Stimulated activated CD4-positive, alpha-beta T cell treated with anti-CD3 and anti-CD28 coated beads, TNF-alpha, amount 100 ng/mL, for 1 hour (primary cell): ENCODE measurements around the gene PTPRM.

ENCODE experiments used
- DNase-seq, 3 donors: peaks; one replicate each; pipeline ENCODE4 v3.0.0-alpha.2; 2020; ENCODE audit warnings: low read depth in 3 of 3, low spot score in 1 of 3

The PTPRM gene

GRCh38 chr18:7624697-7625096 is 57.6 kb downstream of the PTPRM start:
- DNase-seq: no peak

DNA sequence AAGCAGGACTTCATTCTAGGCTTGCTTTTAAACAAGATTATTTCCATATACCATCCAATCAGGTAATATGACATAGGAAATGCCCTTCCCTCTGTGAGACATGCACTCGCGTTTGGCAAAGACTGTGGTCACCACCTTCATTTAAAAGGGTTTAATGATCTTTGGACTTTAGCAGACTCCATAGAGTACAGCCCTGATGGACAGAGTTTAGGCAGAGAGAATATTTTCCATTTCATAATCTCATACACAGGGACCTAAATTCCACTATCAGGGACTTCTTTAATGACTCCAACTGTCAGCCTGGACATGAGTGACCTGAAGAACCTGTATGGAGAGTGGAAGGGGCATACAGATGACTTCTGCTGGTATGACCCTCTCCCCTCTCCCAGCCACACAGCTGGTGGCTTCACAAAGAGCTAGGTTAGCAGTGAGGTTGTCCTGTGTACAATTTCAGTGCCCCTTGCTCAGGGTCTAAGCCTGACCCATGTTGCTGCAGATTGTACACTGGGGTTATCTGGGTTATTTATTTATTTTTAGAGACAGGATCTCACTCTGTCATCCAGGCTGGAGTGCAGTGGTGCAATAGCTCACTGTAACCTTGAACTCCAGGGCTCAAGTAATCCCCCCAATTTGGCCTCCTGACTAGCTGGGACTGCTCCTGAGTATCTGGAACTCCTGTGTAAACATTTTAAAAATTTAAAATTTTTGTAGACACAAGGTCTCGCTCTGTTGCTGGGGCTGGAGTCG is 59.2 kb downstream of the PTPRM start:
- DNase-seq: no peak

- DNase-seq: no peak
Observed at GRCh38 chr18:7626922-7627440, 59.9 kb downstream of the PTPRM start.

- DNase-seq: no peak
Observed at GRCh38 chr18:7629416-7629815, 62.3 kb downstream of the PTPRM start.

GRCh38 chr18:7630731-7631442 is 63.8 kb downstream of the PTPRM start:
- DNase-seq: no peak

DNA sequence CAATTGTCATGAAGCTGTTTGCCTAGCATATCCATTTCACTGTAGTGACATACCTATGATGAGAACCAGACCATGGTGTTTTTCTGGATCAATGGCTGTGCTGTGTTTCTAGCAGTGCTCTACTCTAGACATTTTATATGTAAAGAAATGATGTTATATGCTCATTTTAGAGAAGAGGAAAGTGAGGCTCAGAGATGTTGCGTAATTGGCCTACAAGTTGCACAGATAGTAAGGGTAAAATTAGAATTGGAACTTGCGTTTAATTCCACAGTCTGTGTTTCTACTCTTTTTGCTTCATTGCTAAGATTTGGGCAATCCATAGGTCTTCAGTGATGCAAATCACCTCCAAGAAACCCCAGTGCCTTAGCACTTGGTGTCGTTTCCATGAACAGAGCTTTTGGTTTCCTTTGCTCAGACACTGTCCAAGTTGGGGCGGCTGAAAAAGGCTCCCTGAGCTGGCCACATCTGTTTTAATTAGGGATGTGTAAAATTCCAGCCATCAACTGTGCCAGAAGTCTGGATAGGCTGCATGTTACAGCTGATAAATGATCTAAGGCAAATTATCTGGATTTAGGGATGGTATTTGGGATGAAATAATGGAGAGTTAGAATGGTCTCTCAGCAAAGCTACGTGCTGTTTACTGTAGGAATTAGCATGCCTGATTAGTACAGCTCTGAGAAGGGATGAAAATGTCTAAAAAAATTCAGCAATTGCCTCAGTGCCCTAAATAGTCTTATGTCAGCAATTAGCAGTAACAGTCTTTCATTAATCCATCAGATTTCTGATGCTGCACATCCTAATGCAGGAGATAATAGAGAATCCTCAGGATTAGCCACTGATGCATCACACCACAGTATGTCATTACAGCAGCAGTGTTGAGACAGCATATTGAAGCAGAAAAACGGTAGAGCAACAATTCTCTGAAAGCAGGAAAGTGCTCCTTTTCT is 65.3 kb downstream of the PTPRM start:
- DNase-seq: no peak

DNA sequence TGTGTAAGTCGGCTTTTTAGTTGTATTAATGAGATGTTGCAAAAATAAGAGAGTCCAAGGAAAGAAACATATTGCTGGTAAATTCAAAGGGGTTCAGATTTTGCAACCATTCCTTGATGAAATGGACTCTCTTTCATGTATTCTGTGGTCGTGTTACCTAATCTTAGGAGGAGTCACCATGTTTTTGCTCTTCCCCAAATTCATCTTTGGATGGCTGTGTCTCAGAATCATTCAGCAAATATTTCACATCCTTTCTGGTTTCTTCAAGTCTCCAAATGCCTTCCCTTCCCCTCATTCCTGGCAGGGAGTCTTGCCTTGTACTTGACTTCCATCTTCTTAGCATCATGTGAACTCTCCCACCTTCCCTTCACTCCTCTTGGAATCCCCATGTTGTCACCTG is 66.1 kb downstream of the PTPRM start:
- DNase-seq: no peak

- no peak for DNase-seq
Observed at GRCh38 chr18:7635948-7636347, 68.8 kb downstream of the PTPRM start.

DNA sequence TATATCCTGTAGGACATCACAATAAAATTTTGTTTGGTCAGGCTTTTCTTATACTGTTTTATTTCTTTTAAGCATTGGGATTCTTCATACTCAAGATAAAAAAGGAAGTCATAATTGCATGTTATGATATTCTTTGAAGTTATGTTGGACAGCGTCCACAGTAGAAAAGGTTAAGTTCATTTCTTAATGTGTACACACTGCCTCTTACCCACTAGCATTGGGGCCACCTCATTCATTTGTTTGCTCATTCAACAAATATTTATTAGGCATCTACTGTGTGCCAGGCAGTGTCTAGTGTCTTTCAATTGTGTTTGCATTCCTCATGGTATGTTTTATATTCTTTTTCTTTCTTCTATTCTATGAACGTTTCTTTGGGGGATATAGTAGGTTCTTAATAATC is 70.2 kb downstream of the PTPRM start:
- no peak for DNase-seq

- DNase-seq: no peak
Observed at GRCh38 chr18:7638321-7638720, 71.2 kb downstream of the PTPRM start.

GRCh38 chr18:7641813-7642212 is 74.7 kb downstream of the PTPRM start:
- no peak for DNase-seq

DNA sequence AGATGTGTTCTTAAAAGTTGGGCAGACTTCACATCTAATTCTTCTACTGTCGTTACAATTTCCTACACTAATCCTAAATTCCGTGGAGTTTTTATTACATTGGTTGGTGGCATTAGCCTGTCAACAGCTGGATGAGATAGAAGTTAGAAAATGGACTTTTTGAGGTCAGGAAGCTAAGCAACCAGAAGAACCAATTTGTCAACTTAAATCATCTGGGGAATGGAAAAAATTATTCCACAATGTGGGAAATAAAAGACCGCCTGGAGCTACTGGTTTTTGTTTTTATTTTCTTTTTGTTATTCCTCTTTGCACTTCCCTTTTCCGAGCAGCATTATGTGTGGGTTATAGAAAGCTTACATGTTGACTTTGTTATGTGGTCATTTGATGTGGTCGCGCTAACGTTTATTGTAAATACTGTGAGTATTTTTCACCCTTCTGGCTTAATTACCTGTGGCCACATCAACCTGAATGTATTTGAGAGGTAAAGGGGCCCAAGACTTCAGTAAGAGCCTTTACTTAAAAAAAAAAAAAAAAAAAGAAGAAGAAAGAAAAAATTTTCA is 75.3 kb downstream of the PTPRM start:
- DNase-seq: no peak

GRCh38 chr18:7645756-7646155 is 78.6 kb downstream of the PTPRM start:
- DNase-seq: no peak

DNA sequence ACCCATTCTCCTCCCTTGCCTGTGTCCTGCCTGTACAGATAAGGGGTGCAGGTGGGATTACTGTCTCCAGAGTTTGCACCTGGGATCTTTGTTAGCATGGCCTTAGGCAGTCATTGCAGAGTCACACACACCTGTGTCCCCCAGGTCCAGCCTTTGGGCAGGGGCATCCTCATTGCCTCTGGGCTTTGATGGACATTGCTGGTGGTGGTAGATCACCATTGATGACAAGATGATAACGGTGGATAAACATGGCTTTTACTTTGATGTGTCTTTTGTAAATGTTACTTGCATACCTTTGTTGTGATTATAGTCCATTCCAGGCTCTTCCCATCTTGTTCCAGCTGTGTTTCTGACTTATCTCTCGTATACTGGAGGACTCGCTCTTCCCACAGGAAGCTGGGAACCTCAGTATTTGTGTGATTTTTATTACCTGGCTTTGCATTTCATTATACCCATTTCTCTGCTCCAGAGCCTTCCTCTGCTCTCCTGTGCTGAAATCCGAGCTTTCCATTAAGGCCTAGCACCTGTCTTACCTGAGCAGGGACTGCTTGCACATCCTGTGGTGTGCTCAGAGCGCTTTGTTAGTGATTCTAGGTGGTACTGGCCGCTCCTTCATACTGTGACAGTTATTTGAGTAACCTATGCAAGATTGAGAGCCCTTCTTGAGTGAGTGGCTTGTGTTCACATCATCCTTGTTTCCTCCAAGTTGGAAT is 79.2 kb downstream of the PTPRM start:
- no peak for DNase-seq

DNA sequence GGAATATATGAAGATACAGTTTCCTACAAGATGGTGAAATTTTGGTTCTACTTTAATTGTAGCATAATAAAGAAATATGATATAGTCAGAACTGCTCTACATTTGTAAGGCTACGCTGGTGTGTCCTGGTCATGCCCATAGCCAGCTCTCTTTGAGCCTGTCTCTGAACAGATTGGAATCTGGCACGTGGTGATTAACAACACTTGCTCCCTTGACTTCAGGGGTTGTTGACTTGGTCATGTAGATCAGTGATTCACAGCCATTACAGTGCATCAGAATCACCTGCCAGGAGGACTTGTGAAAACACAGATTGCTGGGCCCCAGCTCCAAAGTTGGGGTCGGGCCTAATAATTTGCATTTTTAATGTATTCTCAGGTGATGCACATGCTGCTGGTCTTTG is 80.4 kb downstream of the PTPRM start:
- DNase-seq: no peak

- no peak for DNase-seq
Observed at GRCh38 chr18:7657050-7657449, 89.9 kb downstream of the PTPRM start.

DNA sequence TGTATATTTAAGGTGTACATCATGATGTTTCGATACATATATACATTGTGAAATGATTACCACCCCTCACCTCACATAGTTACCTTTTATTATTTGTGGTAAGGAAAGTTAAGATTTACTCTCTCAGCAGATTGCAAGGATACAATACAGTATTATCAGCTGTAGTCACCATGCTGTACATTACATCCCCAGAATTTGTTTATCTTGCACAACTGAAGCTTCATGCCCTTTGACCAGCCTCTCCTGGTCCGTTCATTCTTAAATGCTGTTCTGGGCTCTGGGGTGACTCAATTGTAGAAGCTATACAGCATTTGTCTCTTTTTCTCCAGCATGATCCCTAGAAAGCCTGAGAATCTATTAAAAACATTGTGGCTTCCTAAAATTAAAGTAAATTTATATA is 90.8 kb downstream of the PTPRM start:
- no peak for DNase-seq

DNA sequence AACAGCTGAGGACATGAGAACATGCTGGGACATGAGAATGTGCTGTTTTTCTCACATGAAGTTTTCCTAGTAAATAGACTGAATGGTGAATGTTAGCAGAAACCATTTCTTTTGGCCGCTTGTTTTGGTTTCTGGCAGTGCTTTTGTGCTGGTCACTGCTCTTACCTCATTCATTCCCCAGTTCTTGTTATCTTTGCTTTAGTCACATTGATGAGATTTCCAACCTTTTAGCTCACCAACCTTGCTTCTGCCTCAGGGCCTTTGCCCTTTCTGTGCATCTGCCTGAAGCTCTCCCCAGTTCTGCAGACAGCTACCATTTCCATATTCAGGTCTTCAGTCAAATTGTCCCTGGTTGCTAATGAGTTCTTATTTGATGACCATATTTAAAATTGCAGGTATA is 91.6 kb downstream of the PTPRM start:
- no peak for DNase-seq

DNA sequence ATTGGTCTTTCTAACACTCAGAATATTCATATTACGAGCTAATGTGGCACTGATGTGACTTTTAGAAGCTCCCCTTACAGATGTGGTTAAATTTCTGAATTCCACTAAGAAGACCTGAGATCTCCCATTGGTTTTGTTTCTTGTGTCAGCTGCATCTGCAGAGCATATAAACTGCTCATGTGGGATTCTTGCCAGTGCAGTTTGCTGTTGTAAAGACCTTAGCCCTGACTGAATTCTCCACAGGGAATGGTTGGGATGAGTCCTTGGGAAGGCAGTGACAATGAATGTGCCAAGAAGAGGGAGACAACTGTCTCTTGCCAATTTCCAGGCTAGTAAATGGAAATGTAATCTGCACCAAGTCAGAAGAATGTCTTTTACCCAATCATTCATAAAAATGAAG is 94.1 kb downstream of the PTPRM start:
- DNase-seq: no peak

DNA sequence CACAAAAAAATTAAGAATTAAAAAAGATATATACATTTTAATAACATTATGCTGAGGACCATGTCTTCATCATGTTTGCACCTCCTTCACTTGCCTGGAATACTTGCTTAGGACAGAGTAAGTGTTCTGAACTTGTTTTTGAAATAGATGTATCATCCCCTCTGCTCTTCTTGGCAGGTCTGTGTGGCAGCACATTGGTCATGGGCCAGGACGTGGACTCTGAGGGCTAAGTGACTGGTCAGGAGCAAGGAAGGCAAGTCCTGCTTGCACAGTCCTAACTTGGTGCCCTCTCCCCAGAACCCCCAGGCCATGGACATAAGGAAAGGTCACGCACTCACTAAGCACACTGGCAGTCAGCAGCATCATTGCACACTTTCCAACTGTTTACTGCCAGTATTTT is 95.8 kb downstream of the PTPRM start:
- no peak for DNase-seq
